HepG2 (cell line): ENCODE data around the gene ABHD2. TPM values are rescaled to one million over a fixed set of nuclear protein-coding genes. Genes with fewer than 3 reads are reported as not detected.

Experiments
- ATF3 ChIP-seq: sonication (generic); formaldehyde crosslinking; IDR thresholded peaks from 2 replicates; pipeline ENCODE4 v1.4.0; 2020; ENCODE audit warnings: missing genetic modification reagents
- CBX1 ChIP-seq: IDR thresholded peaks from one replicate; pipeline ENCODE4 v1.6.1; 2016; ENCODE audit warnings: antibody characterized with exemption, low read depth
- CEBPZ ChIP-seq: IDR thresholded peaks from 2 replicates; pipeline ENCODE4 v1.6.1; 2012; ENCODE audit warnings: low read length, improper control_type of control experiment
- E2F1 ChIP-seq: sonication (generic); formaldehyde crosslinking; IDR thresholded peaks from 2 replicates; pipeline ENCODE4 v1.5.0; 2020; ENCODE audit warnings: missing genetic modification reagents
- ELF1 ChIP-seq: sonication (generic); formaldehyde crosslinking; IDR thresholded peaks from 2 replicates; pipeline ENCODE4 v1.4.0; 2020; ENCODE audit warnings: missing genetic modification reagents
- HMG20A ChIP-seq: IDR thresholded peaks from 2 replicates; pipeline ENCODE4 v1.6.1; 2016; ENCODE audit warnings: borderline replicate concordance
- HOXA9 ChIP-seq: sonication (generic); formaldehyde crosslinking; IDR thresholded peaks from 2 replicates; pipeline ENCODE4 v1.8.1; 2022; ENCODE audit warnings: missing genetic modification reagents, mild to moderate bottlenecking, moderate library complexity, borderline replicate concordance
- IRX3 ChIP-seq: sonication (generic); formaldehyde crosslinking; IDR thresholded peaks from 2 replicates; pipeline ENCODE4 v1.8.1; 2023; ENCODE audit warnings: mild to moderate bottlenecking, low read depth, missing genetic modification reagents, borderline replicate concordance
- KLF11 ChIP-seq: IDR thresholded peaks from 2 replicates; pipeline ENCODE4 v1.6.1; 2016; ENCODE audit warnings: missing compliant biosample characterization
- MTERF4 ChIP-seq: sonication (generic); formaldehyde crosslinking; IDR thresholded peaks from 2 replicates; pipeline ENCODE4 v1.8.0; 2023; ENCODE audit warnings: mild to moderate bottlenecking, missing genetic modification reagents
- MXD1 ChIP-seq: sonication (generic); formaldehyde crosslinking; IDR thresholded peaks from 2 replicates; pipeline ENCODE4 v1.4.0; 2020; ENCODE audit warnings: mild to moderate bottlenecking, missing genetic modification reagents
- ONECUT2 ChIP-seq: sonication (generic); formaldehyde crosslinking; IDR thresholded peaks from 2 replicates; pipeline ENCODE4 v1.4.0; 2020; ENCODE audit warnings: missing genetic modification reagents
- PLRG1 ChIP-seq: fragments of 450-650 bp; conservative IDR thresholded peaks from 2 replicates; pipeline ENCODE4 v1.6.1; 2016
- ZGPAT ChIP-seq: IDR thresholded peaks from 2 replicates; pipeline ENCODE4 v1.6.1; 2016; ENCODE audit warnings: mild to moderate bottlenecking
- ZNF280D ChIP-seq: sonication (generic); formaldehyde crosslinking; IDR thresholded peaks from 2 replicates; pipeline ENCODE4 v1.5.1; 2020; ENCODE audit warnings: mild to moderate bottlenecking, missing genetic modification reagents
- ZNF326 ChIP-seq: sonication (generic); formaldehyde crosslinking; IDR thresholded peaks from 2 replicates; pipeline ENCODE4 v1.4.0; 2020; ENCODE audit warnings: missing genetic modification reagents, borderline replicate concordance
- ZNF562 ChIP-seq: sonication (generic); formaldehyde crosslinking; IDR thresholded peaks from 2 replicates; pipeline ENCODE4 v1.8.0; 2022; ENCODE audit warnings: missing genetic modification reagents, borderline replicate concordance
- ZNF737 ChIP-seq: sonication (generic); formaldehyde crosslinking; IDR thresholded peaks from 2 replicates; pipeline ENCODE4 v1.5.0; 2020; ENCODE audit warnings: missing genetic modification reagents, mild to moderate bottlenecking, borderline replicate concordance
- ZNF773 ChIP-seq: sonication (generic); formaldehyde crosslinking; IDR thresholded peaks from 2 replicates; pipeline ENCODE4 v1.4.0; 2020; ENCODE audit warnings: missing genetic modification reagents, borderline replicate concordance
- ZNF883 ChIP-seq: sonication (generic); formaldehyde crosslinking; IDR thresholded peaks from 2 replicates; pipeline ENCODE4 v1.5.1; 2020; ENCODE audit warnings: mild to moderate bottlenecking, missing genetic modification reagents; ENCODE audit errors: not compliant biosample characterization
- ZSCAN9 ChIP-seq: IDR thresholded peaks from 2 replicates; pipeline ENCODE4 v1.6.1; 2016; ENCODE audit warnings: borderline replicate concordance
- polyA plus RNA-seq, 8 experiments: library from polyadenylated mRNA; depleted of rRNA in 3 of 8; stranded (reverse) in 7 of 8; unstranded in 1 of 8; fragments of >200 nt; fragmentation: Illumina TruSeq in 4 of 8; extraction: Trizol in 4 of 8; gene quantifications; 2 replicates each; pipeline versions ENCODE4 v1.2.1 to v1.2.3, GENCODE V29; 2011 to 2016; ENCODE audit warnings: low read depth in 4 of 8, missing spikeins in 1 of 8, mixed read lengths in 1 of 8; ENCODE audit not compliant: insufficient read depth in 1 of 8
- total RNA-seq, 5 experiments: library from RNA; depleted of rRNA; stranded (reverse); fragments of >200 nt; fragmentation: Illumina TruSeq; extraction: Trizol; gene quantifications; 2 replicates each; pipeline ENCODE4 v1.2.3, GENCODE V29; 2016; ENCODE audit warnings: low read depth in 1 of 5

The ABHD2 gene
- total and polyA plus RNA-seq, 2 of the 13 experiments (the other 11 are each of a cell fraction or from before 2014, with no cell fraction given), result 14.8 to 22.4 TPM

- TF ChIP-seq ZNF280D (CRISPR knock-in tag), result no peak
- no peak for TF ChIP-seq ZNF326
- TF ChIP-seq ZNF883, result no peak
- TF ChIP-seq ELF1 (CRISPR knock-in tag), result no peak
- peak; percentile 48; the same call in 1 of the 2 replicates for TF ChIP-seq ZGPAT (CRISPR knock-in tag)
- no peak for TF ChIP-seq ONECUT2 (CRISPR knock-in tag)
- TF ChIP-seq HOXA9 (CRISPR knock-in tag), result no peak
- TF ChIP-seq E2F1 (CRISPR knock-in tag), result no peak
- TF ChIP-seq MXD1 (CRISPR knock-in tag), result no peak
- no peak for TF ChIP-seq KLF11 (CRISPR knock-in tag)
- no peak for TF ChIP-seq MTERF4
- no peak for TF ChIP-seq ZNF562 (CRISPR knock-in tag)
- TF ChIP-seq CEBPZ, result no peak
- peak; percentile 68; the same call in 1 of the 2 replicates for TF ChIP-seq HMG20A (CRISPR knock-in tag)
- no peak for TF ChIP-seq PLRG1
- TF ChIP-seq ZSCAN9 (CRISPR knock-in tag), result no peak
- TF ChIP-seq CBX1, result no peak
- TF ChIP-seq ZNF737 (CRISPR knock-in tag), result no peak
- no peak for TF ChIP-seq ZNF773 (CRISPR knock-in tag)
- TF ChIP-seq ATF3 (CRISPR knock-in tag), result no peak
- TF ChIP-seq IRX3, result no peak
These were observed 33.2 kb downstream of the ABHD2 start (continued) for GRCh38 chr15:89121414-89121813.
